Stimulated activated naive B cell treated with anti-CD40 and anti-IgM and Interleukin-4, amounts not matched to agents 10 μg/mL and 1 μg/mL and 100 μg/mL, for 72 hours (primary cell): ENCODE measurements around the gene C1orf87.
A peak's percentile ranks its signal among the peaks of the same experiment; 100 is the strongest.

Experiments used
- ATAC-seq, 2 donors: fragments of 150-1000 bp; cut with Tn5 transposase; replicated peaks; 2 replicates each; pipeline ENCODE4 v1.10.0; 2021; ENCODE audit warnings: moderate library complexity in 1 of 2
- DNase-seq: peaks from one replicate; pipeline ENCODE4 v3.0.0; 2021
- H3K27ac Mint-ChIP-seq: one replicate; pipeline ENCODE4 v1.8.0; 2022; ENCODE audit warnings: mild to moderate bottlenecking, mixed read lengths
- H3K27me3 Mint-ChIP-seq, 2 donors: one replicate each; pipeline ENCODE4 v1.8.0; 2022; ENCODE audit warnings: mixed read lengths in 2 of 2
- H3K36me3 Mint-ChIP-seq, 2 donors: one replicate each; pipeline ENCODE4 v1.8.0; 2022; ENCODE audit warnings: mixed read lengths in 2 of 2, mild to moderate bottlenecking in 1 of 2
- H3K4me1 Mint-ChIP-seq, 2 donors: one replicate each; pipeline ENCODE4 v1.8.0; 2022; ENCODE audit warnings: mixed read lengths in 2 of 2, mild to moderate bottlenecking in 1 of 2
- H3K4me3 Mint-ChIP-seq, 2 donors: one replicate each; pipeline ENCODE4 v1.8.0; 2022; ENCODE audit warnings: mild to moderate bottlenecking in 2 of 2, mixed read lengths in 2 of 2, moderate library complexity in 1 of 2
- H3K9me3 Mint-ChIP-seq, 2 donors: one replicate each; pipeline ENCODE4 v1.8.0; 2022; ENCODE audit warnings: mixed read lengths in 2 of 2, mild to moderate bottlenecking in 1 of 2

C1orf87 gene

GRCh38 chr1:59994302-59995198 lies 79.0 kb downstream of the C1orf87 start:
- Mint-ChIP-seq H3K27ac (no peak overlapping the region), H3K36me3 (no peaks in the 10 kb centered on the region), H3K4me1 (no peaks in the 10 kb centered on the region), H3K4me3 (no peak overlapping the region), H3K27me3 (peaks cover 5 to 12% of the 10 kb centered on the region in 2 donors), H3K9me3 (no peaks in the 10 kb centered on the region)
- no peak for ATAC-seq
- DNase-seq: no peak

GRCh38 chr1:59992040-59992820 lies 81.3 kb downstream of the C1orf87 start:
- no peak overlapping the region for H3K27ac Mint-ChIP-seq
- no peaks in the 10 kb centered on the region for H3K4me1 Mint-ChIP-seq
- H3K4me3 Mint-ChIP-seq: no peak overlapping the region
- ATAC-seq (no peak), DNase-seq (no peak)
- H3K27me3 Mint-ChIP-seq: peaks cover 5 to 12% of the 10 kb centered on the region in 2 donors
- H3K36me3 Mint-ChIP-seq: no peaks in the 10 kb centered on the region
- no peaks in the 10 kb centered on the region for H3K9me3 Mint-ChIP-seq

GRCh38 chr1:59990470-59990869 lies 83.1 kb downstream of the C1orf87 start:
- Mint-ChIP-seq H3K4me1 (no peaks in the 10 kb centered on the region), H3K9me3 (no peaks in the 10 kb centered on the region)

GRCh38 chr1:59986516-59987310 lies 86.9 kb downstream of the C1orf87 start:
- Mint-ChIP-seq H3K9me3 (no peaks in the 10 kb centered on the region), H3K27ac (no peak overlapping the region), H3K36me3 (no peaks in the 10 kb centered on the region), H3K27me3 (no peaks in the 10 kb centered on the region), H3K4me3 (no peak overlapping the region), H3K4me1 (no peaks in the 10 kb centered on the region)
- no peak for DNase-seq
- no peak for ATAC-seq

More at GRCh38 chr1:59990470-59990869, 83.1 kb downstream of the C1orf87 start:
- H3K27me3 Mint-ChIP-seq: peaks cover 5 to 10% of the 10 kb centered on the region in 2 donors
- ATAC-seq: no peak
- H3K27ac Mint-ChIP-seq: no peak overlapping the region
- no peak overlapping the region for H3K4me3 Mint-ChIP-seq
- no peaks in the 10 kb centered on the region for H3K36me3 Mint-ChIP-seq
- no peak for DNase-seq

GRCh38 chr1:59985911-59986515 lies 87.6 kb downstream of the C1orf87 start:
- Mint-ChIP-seq H3K4me3 (no peak overlapping the region), H3K27ac (no peak overlapping the region), H3K36me3 (no peaks in the 10 kb centered on the region), H3K4me1 (no peaks in the 10 kb centered on the region), H3K9me3 (no peaks in the 10 kb centered on the region), H3K27me3 (no peaks in the 10 kb centered on the region)
- ATAC-seq: no peak
- DNase-seq: no peak

- no peak overlapping the region for H3K4me3 Mint-ChIP-seq
- no peaks in the 10 kb centered on the region for H3K4me1 Mint-ChIP-seq
- no peak for ATAC-seq
- H3K36me3 Mint-ChIP-seq: no peaks in the 10 kb centered on the region
- H3K9me3 Mint-ChIP-seq: no peaks in the 10 kb centered on the region
- H3K27me3 Mint-ChIP-seq: peaks cover 12 to 20% of the 10 kb centered on the region in 2 donors
- DNase-seq: no peak
- H3K27ac Mint-ChIP-seq: no peak overlapping the region
Measured at GRCh38 chr1:59979666-59980065, 93.9 kb downstream of the C1orf87 start.

- no peaks in the 10 kb centered on the region for H3K9me3 Mint-ChIP-seq
- H3K27ac Mint-ChIP-seq: no peak overlapping the region
- no peak for ATAC-seq
- H3K36me3 Mint-ChIP-seq: no peaks in the 10 kb centered on the region
- H3K4me3 Mint-ChIP-seq: no peak overlapping the region
- H3K27me3 Mint-ChIP-seq: peaks cover 16 to 20% of the 10 kb centered on the region in 2 donors
- H3K4me1 Mint-ChIP-seq: no peaks in the 10 kb centered on the region
- DNase-seq: no peak
Measured at GRCh38 chr1:59978511-59978910, 95.1 kb downstream of the C1orf87 start.

GRCh38 chr1:59978026-59978425 lies 95.5 kb downstream of the C1orf87 start:
- DNase-seq (no peak), ATAC-seq (no peak)
- Mint-ChIP-seq H3K9me3 (no peaks in the 10 kb centered on the region), H3K27me3 (peaks cover 20% of the 10 kb centered on the region in 2 donors), H3K4me3 (no peak overlapping the region), H3K4me1 (no peaks in the 10 kb centered on the region), H3K27ac (no peak overlapping the region), H3K36me3 (no peaks in the 10 kb centered on the region)

GRCh38 chr1:59977075-59977410 lies 96.5 kb downstream of the C1orf87 start:
- Mint-ChIP-seq H3K36me3 (no peaks in the 10 kb centered on the region), H3K27ac (no peak overlapping the region), H3K27me3 (peaks cover 20 to 23% of the 10 kb centered on the region in 2 donors), H3K4me3 (no peak overlapping the region), H3K4me1 (no peaks in the 10 kb centered on the region), H3K9me3 (no peaks in the 10 kb centered on the region)
- DNase-seq: no peak
- no peak for ATAC-seq

- DNase-seq: peak; percentile 5
- Mint-ChIP-seq H3K27ac (no peak overlapping the region), H3K4me1 (peaks cover 1 to 3% of the 10 kb centered on the region in 2 donors), H3K27me3 (peaks cover 23 to 25% of the 10 kb centered on the region in 2 donors), H3K4me3 (no peak overlapping the region), H3K36me3 (no peaks in the 10 kb centered on the region), H3K9me3 (no peaks in the 10 kb centered on the region)
- ATAC-seq: no peak
Measured at GRCh38 chr1:59976194-59977074, 97.1 kb downstream of the C1orf87 start.

- Mint-ChIP-seq H3K27me3 (peaks cover 27 to 29% of the 10 kb centered on the region in 2 donors), H3K4me3 (no peak overlapping the region), H3K27ac (no peak overlapping the region), H3K36me3 (no peaks in the 10 kb centered on the region), H3K4me1 (peaks cover 2 to 7% of the 10 kb centered on the region in 2 donors), H3K9me3 (no peaks in the 10 kb centered on the region)
- ATAC-seq: no peak
- DNase-seq: no peak
Measured at GRCh38 chr1:59973719-59974118, 99.9 kb downstream of the C1orf87 start.

GRCh38 chr1:59972216-59972927 lies 101.2 kb downstream of the C1orf87 start:
- no peak for ATAC-seq
- Mint-ChIP-seq H3K27ac (no peak overlapping the region), H3K27me3 (peaks cover 27 to 29% of the 10 kb centered on the region in 2 donors), H3K4me3 (no peak overlapping the region), H3K36me3 (no peaks in the 10 kb centered on the region), H3K9me3 (no peaks in the 10 kb centered on the region), H3K4me1 (peaks cover 2 to 7% of the 10 kb centered on the region in 2 donors)
- DNase-seq: no peak
